PC-3 (cell line): ENCODE results near the gene CHGA.

Source experiments
- CTCF ChIP-seq: fragments of 300-600 bp; sonication (generic); conservative IDR thresholded peaks from 2 replicates; pipeline ENCODE4 v1.5.1; 2017; ENCODE audit warnings: antibody characterized with exemption, low read depth, mild to moderate bottlenecking, low read length
- EZH2 ChIP-seq: fragments of 300-600 bp; sonication (generic); IDR thresholded peaks from one replicate; pipeline ENCODE4 v1.6.1; 2017; ENCODE audit warnings: antibody characterized with exemption, mild to moderate bottlenecking, low read length; ENCODE audit not compliant: unreplicated experiment
- EZH2phosphoT487 ChIP-seq: fragments of 300-600 bp; sonication (generic); IDR thresholded peaks from 2 replicates; pipeline ENCODE4 v1.6.1; 2018; ENCODE audit warnings: mild to moderate bottlenecking, antibody characterized with exemption, low read length, borderline replicate concordance

- TF ChIP-seq CTCF (no peak), EZH2 (no peak), EZH2phosphoT487 (no peak)
Measured at GRCh38 chr14:92931681-92932447, 8.9 kb downstream of the CHGA start.
